ENCODE data around the gene ECE1. TPM values are rescaled to one million over a fixed set of nuclear protein-coding genes. Genes with fewer than 3 reads are reported as not detected.

ECE1 gene
- total and polyA plus RNA-seq, 2 of the 13 experiments (the other 11 are each of a cell fraction or from before 2014, with no cell fraction given), result 13.5 to 21.2 TPM

DNA sequence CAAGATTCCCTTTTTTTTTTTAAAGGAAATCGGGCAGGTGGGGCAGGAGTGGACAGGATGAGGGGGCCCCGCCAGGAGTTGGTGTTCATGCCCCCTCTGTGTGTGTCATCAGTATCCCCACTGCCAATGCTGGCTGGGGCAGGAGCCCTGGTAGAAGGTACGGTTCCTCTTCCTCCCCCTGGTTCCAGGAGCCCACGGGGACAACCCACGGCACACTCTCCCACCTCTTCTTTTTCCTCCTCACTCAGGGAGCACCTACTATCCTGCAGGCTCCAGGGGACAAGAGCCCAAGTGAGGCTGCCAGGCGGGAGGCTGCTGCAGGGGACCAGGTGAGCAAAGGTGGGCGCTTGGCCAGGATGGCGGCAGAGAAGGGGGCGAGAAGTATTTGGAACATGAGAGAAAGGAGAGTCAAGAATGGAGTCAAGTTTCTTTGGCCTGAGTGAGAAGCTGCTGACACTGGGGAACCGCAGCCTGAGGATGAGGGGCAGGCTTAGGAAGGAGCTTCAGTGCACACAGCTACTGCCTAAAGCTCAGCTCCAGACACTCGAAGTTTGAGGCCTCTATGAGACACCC lies 26.5 kb downstream of the ECE1 start (continued):
- TF ChIP-seq, protein P1, sequence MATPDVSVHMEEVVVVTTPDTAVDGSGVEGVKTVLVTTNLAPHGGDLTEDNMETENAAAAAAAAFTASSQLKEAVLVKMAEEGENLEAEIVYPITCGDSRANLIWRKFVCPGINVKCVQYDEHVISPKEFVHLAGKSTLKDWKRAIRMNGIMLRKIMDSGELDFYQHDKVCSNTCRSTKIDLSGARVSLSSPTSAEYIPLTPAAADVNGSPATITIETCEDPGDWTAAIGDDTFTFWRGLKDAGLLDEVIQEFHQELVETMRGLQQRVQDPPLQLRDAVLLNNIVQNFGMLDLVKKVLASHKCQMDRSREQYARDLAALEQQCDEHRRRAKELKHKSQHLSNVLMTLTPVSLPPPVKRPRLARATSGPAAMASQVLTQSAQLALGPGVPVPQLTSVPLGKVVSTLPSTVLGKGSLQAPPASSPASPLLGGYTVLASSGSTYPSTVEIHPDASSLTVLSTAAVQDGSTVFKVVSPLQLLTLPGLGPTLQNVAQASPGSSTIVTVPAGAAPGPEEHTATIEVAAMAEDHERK (CRISPR knock-in tag; IDR thresholded peaks at IDR 0.05; ENCODE audit: low read depth), result no peak
- TF ChIP-seq ZKSCAN8 (CRISPR knock-in tag; IDR thresholded peaks at IDR 0.05; ENCODE audit: borderline replicate concordance) (no peak), ZBTB38 (CRISPR knock-in tag; IDR thresholded peaks at IDR 0.05) (no peak), ZNF749 (CRISPR knock-in tag; IDR thresholded peaks at IDR 0.05; ENCODE audit: borderline replicate concordance) (no peak)

DNA sequence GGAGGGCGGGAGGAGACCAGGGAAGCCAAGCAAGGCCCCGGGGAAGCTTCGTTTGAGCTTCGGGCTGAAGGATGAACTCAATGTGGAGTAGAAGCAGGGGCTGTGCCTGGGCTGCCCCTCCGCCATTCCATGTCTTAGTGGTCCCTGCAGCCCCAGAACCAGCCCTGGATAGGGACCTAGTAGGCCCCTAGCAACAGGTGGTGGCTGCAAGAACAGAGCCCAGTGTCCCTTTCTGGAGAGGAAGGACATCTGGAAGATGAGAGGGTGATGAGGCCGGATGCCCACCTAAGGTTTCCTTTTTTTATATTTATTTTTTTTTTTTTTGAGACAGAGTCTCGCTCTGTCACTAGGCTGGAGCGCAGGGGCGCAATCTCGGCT lies 27.2 kb downstream of the ECE1 start:
- Histone ChIP-seq H3K27ac (ENCODE audit: extremely low read length, insufficient read depth, low read length) (no peak overlapping the region), H3K27me3 (ENCODE audit: control insufficient read depth in 1 of 2, insufficient read depth in 2 of 2, low read length in 2 of 2) (no peaks in the 10 kb centered on the region), H3K79me2 (ENCODE audit: insufficient read depth, low read length) (no peaks in the 10 kb centered on the region), H3K4me3 (replicated peaks in 1 of 3; ENCODE audit: insufficient read depth in 1 of 3, low read depth in 2 of 3, low read length in 3 of 3) (no peak overlapping the region; a peak in 1 of 6 replicates), H3K36me3 (replicated peaks in 1 of 2; ENCODE audit: control insufficient read depth in 1 of 2, insufficient read depth in 2 of 2, low read length in 2 of 2) (0 out of 5 replicates have a peak, but pooled peaks cover 0 to 6% of the 10 kb centered on the region in 2 experiments), H3K4me2 (ENCODE audit: low read depth, low read length) (peak overlapping the region; percentile 37), H4K20me1 (ENCODE audit: insufficient read depth, low read length) (no peaks in the 10 kb centered on the region), H2AFZ (ENCODE audit: low read length) (no peak overlapping the region), H3K9me3 (ENCODE audit: low read length) (no peaks in the 10 kb centered on the region), H3K4me1 (ENCODE audit: insufficient read depth, low read length) (peaks cover 59% of the 10 kb centered on the region), H3K9ac (ENCODE audit: insufficient read depth, low read depth, low read length) (no peak overlapping the region)
- FAIRE-seq, result no peak
- ATAC-seq, result peak; percentile 14; the same call in 2 of the 3 replicates
- 71% methylated on average over 9 of the region's 10 CpGs for WGBS (ENCODE audit: low lambda C conversion rate)
- no TSS peak for BruUV-seq (replicated peaks)
- in situ Hi-C loops (cut with HindIII; ENCODE audit: extremely low pct_ligation_motif_present, low pct_unique_long_range_greater_than_20kb), result no loop called here
- DNase-seq (ENCODE audit: low spot score), result no peak
- ChIA-PET CTCF (ENCODE audit: low intra/inter-chr PET ratio, low total read pairs) (no interaction called here), POLR2A (interaction anchor here (1.0 to 1.5 kb wide), 4 partner anchors 11 to 82 kb away, joined by 3 to 5 read pairs (median 4); no protein-coding TSS in a partner anchor)
- intact Hi-C loops (cut with micrococcal nuclease; ENCODE audit: unreplicated experiment), result no loop called here
- TF ChIP-seq MAFK (conservative IDR thresholded peaks at IDR 0.05 in 1 of 2, IDR thresholded peaks at IDR 0.05 in 1 of 2; ENCODE audit: low read length in 2 of 2) (no peak), KDM5B (CRISPR knock-in tag; IDR thresholded peaks at IDR 0.05; ENCODE audit: borderline replicate concordance) (0 out of 2 replicates have a peak, but pooled peaks have one; percentile 1), ZFP36L1 (CRISPR knock-in tag; IDR thresholded peaks at IDR 0.05) (no peak), POLR2AphosphoS2 (IDR thresholded peaks at IDR 0.05; ENCODE audit: low read depth, low read length) (no peak), ZSCAN30 (CRISPR knock-in tag; IDR thresholded peaks at IDR 0.05) (no peak), ZNF572 (CRISPR knock-in tag; IDR thresholded peaks at IDR 0.05) (no peak), ZFP36 (IDR thresholded peaks at IDR 0.05; ENCODE audit: borderline replicate concordance, low read depth, low read length, partially characterized antibody) (no peak), RNF2 (conservative IDR thresholded peaks at IDR 0.05; ENCODE audit: low read depth) (0 out of 2 replicates have a peak, but pooled peaks have one; percentile 5), ETV6 (CRISPR knock-in tag; conservative IDR thresholded peaks at IDR 0.05) (no peak), ZNF205 (CRISPR knock-in tag; IDR thresholded peaks at IDR 0.05) (no peak), GABPB1 (CRISPR knock-in tag; IDR thresholded peaks at IDR 0.05) (0 out of 2 replicates have a peak, but pooled peaks have one; percentile 3), RFXAP (CRISPR knock-in tag; IDR thresholded peaks at IDR 0.05; ENCODE audit: borderline replicate concordance) (0 out of 2 replicates have a peak, but pooled peaks have one; percentile 1)
- TF ChIP-seq, protein P2, sequence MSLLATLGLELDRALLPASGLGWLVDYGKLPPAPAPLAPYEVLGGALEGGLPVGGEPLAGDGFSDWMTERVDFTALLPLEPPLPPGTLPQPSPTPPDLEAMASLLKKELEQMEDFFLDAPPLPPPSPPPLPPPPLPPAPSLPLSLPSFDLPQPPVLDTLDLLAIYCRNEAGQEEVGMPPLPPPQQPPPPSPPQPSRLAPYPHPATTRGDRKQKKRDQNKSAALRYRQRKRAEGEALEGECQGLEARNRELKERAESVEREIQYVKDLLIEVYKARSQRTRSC (CRISPR knock-in tag; IDR thresholded peaks at IDR 0.05; ENCODE audit: low read depth), result no peak
- TF ChIP-seq, protein P3, sequence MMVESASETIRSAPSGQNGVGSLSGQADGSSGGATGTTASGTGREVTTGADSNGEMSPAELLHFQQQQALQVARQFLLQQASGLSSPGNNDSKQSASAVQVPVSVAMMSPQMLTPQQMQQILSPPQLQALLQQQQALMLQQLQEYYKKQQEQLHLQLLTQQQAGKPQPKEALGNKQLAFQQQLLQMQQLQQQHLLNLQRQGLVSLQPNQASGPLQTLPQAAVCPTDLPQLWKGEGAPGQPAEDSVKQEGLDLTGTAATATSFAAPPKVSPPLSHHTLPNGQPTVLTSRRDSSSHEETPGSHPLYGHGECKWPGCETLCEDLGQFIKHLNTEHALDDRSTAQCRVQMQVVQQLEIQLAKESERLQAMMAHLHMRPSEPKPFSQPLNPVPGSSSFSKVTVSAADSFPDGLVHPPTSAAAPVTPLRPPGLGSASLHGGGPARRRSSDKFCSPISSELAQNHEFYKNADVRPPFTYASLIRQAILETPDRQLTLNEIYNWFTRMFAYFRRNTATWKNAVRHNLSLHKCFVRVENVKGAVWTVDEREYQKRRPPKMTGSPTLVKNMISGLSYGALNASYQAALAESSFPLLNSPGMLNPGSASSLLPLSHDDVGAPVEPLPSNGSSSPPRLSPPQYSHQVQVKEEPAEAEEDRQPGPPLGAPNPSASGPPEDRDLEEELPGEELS (CRISPR knock-in tag; IDR thresholded peaks at IDR 0.05), result no peak

All from HepG2 (cell line).